Dendritic cell treated with granulocyte-macrophage colony-stimulating factor and Interleukin-4, amounts not matched to agents 40 ng/mL and 50 ng/mL, for 4 days (primary cell): ENCODE measurements around the gene RETREG3.

Experiments used
- H3K27ac Mint-ChIP-seq: one replicate; pipeline ENCODE4 v1.8.0; 2022; ENCODE audit warnings: mild to moderate bottlenecking, mixed read lengths
- H3K27me3 Mint-ChIP-seq: one replicate; pipeline ENCODE4 v1.8.0; 2022; ENCODE audit warnings: mild to moderate bottlenecking, mixed read lengths
- H3K36me3 Mint-ChIP-seq: one replicate; pipeline ENCODE4 v1.8.0; 2022; ENCODE audit warnings: low read depth, mixed read lengths
- H3K4me1 Mint-ChIP-seq: one replicate; pipeline ENCODE4 v1.8.0; 2022; ENCODE audit warnings: low read depth, mixed read lengths
- H3K4me3 Mint-ChIP-seq: one replicate; pipeline ENCODE4 v1.8.0; 2022; ENCODE audit warnings: mild to moderate bottlenecking, moderate library complexity, mixed read lengths
- H3K9me3 Mint-ChIP-seq: one replicate; pipeline ENCODE4 v1.8.0; 2022; ENCODE audit warnings: mixed read lengths
- intact Hi-C: fragments of 100-400 bp; cut with micrococcal nuclease; formaldehyde crosslinking; loops from one replicate; pipeline ENCODE4 v1.15.0; 2022

RETREG3 gene

GRCh38 chr17:42530952-42531454 is 78.2 kb downstream of the RETREG3 start:
- Mint-ChIP-seq H3K4me3 (no peak overlapping the region), H3K27ac (no peak overlapping the region), H3K4me1 (peaks cover 57% of the 10 kb centered on the region), H3K27me3 (peaks cover 6% of the 10 kb centered on the region), H3K9me3 (no peaks in the 10 kb centered on the region), H3K36me3 (peaks cover 7% of the 10 kb centered on the region)
- intact Hi-C loops: no loop called here
